Stimulated activated CD4-positive, alpha-beta T cell treated with anti-CD3 and anti-CD28 coated beads, Interleukin-15, amount 100 ng/mL, for 24 hours (primary cell): ENCODE data around the gene OLFM3.
A peak's percentile ranks its signal among the peaks of the same experiment; 100 is the strongest.

Source experiments
- DNase-seq: peaks from one replicate; pipeline ENCODE4 v3.0.0-alpha.2; 2020

OLFM3 gene

DNA sequence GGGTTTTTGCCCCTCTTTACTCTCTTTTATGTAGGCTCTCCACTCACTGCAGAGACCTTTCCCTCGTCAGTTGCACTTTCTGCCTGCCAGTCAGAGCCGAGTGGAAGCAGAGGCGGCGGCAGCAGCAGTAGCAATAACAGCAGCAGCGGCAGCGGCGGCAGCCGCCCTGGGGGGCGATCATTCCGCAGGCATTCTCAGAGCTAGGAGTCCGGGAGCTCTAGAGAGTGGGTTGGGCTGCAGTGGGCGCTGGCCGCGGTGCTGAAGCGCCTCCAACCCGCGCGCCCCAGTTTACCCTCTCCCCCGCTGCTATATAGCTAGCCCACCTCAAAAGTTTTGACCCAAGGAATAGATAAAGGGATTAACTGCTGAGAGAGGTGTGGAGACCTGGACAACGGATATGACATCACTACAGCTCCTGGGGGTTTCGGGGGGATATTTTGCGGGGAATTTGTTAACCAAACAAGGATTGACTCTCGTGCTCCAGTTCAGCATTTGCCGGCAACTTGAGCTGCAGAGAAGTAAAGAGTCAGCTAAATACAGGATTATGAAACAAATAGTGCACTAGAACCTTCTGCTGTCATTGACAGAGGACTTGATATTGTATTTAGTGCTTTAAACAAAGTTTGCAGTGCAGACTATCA is at the start of gene OLFM3:
TSS of gene OLFM3 (minus strand) at position 102 of the 641 bp plus-strand sequence.
- DNase-seq: peak; percentile 2

- no peak for DNase-seq
Measured at GRCh38 chr1:102045752-102046151, 49.0 kb upstream of the OLFM3 start.

GRCh38 chr1:102032534-102032933 is 35.8 kb upstream of the OLFM3 start:
- no peak for DNase-seq

DNA sequence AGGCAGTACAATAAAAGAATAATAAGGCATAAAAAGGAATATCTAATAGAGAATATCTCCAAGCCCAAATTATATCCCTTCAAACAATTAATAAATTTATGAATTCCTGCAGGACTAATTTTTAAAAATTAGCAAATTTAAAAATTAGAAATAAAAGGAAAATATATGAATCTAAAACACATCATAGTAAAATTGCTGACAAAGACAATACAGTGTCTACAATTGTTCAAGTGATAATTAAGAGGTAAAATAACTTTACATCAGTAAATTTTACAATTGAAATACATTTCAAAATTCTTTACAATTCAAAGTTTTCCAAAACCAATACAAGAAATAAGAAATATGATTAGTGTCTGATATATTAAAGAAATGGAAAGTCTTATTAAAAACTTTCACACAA is 22.8 kb upstream of the OLFM3 start:
- DNase-seq: no peak

DNA sequence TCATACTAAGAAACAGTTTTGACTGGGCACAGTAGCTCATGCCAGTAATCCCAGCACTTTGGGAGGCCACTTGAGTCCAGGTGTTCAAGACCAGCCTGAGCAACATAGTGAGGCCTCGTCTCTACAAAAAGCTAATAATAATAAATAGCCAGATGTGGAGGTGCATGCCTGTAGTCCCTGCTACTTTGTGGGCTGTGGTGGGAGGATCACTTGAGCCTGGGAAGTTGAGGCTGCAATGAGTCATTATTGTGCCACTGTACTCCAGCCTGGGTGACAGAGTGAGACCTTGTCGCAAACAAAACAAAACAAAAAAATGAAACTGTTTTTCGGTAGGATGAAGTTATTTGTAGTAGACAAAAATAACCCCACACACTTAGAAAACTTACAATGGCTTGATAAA is 19.0 kb upstream of the OLFM3 start:
- DNase-seq: no peak

GRCh38 chr1:102002057-102002456 is 5.3 kb upstream of the OLFM3 start:
- DNase-seq: no peak

- DNase-seq: no peak
Measured at GRCh38 chr1:101995984-101996745, 561 bp downstream of the OLFM3 start.

DNA sequence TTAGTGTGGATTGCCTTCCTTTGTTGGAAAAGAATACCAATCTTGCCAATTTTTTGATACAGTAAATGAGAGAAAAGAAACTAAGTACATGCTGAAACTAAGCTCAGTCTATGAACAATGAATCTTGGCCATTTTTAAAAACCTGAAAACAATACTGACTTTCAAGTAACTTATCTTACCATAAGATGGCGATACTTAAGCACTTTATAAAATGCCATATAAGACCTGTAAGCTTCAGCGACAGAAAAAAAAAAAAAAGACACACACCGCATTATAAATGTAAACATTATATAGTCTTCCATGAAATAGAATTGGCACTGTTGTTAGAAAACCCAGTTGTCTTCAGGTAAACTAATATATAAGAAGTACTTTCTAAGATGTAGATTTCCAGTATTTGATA is 3.0 kb downstream of the OLFM3 start:
- DNase-seq: no peak

DNA sequence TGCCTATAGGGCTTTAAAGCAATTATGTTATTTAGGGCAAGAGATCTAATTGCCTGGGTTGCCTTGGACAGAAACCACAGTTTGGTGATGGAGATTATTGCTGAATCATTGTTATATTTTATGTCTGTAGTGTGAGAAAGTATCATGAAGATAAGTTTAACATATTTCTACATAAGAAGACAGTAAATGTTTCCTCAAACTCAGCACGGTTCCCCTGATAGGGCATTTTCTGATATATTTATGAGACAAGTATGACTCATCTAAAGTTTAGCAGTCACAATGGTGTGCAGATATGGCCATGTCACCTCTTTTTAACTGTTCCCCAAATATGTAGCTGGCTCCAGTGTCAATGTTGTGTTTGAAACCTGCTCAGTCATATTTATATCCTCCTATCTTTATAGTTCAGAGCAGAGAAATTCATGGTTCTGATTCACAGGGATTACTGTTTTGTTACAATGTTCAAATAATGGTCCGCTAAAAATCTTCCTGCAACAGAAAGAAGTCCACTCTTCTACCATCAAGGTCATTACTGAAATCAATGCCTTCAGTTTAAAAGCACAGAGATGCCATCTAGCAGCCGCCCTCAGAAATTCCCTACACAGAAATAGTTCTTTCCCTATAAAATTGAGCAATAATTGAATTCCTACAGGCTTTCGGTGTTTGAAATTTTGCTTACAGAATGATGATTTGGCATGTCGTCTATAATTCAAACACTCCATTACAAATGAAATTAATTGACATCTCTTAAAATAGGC is 3.7 kb downstream of the OLFM3 start:
- DNase-seq: no peak

GRCh38 chr1:101980974-101981373 is 15.8 kb downstream of the OLFM3 start:
- no peak for DNase-seq

DNA sequence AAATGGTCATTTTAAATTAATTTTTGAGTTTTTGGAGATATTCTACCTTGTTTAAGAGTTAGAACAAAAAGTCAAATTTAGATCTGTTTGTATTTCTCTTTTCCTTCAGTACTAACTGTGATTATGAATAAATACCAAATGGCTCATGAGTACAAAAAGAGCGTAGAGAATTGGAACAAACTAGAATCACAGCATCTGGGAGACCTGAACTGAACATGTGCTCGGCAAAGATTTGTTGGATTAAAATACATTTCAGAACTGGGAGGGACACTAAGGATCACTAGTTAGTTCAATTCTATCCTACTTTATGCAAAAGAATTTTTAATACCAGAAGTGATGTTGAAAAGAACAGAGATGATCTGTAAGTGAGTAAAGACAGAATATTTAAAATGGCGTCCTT is 19.5 kb downstream of the OLFM3 start:
- no peak for DNase-seq

DNA sequence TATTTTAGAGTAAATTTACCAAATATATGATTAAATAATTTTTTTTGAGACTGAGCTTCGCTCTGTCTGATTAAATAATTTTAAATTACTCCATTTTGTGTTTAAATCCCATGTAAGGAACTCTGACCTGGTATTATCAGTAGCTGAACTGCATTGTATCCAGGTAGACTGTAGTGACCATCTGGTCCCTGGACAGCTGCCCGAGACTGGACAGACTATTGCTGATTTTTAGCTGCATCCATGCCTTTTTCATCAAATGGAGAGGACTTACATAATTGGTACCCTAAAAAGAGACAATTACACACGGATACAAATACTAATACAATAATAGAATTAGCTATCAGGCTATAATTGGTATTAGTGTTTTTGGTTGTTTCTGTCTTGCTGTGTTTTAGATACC is 20.6 kb downstream of the OLFM3 start:
- no peak for DNase-seq

- DNase-seq: no peak
Measured at GRCh38 chr1:101975371-101975770, 21.4 kb downstream of the OLFM3 start.

DNA sequence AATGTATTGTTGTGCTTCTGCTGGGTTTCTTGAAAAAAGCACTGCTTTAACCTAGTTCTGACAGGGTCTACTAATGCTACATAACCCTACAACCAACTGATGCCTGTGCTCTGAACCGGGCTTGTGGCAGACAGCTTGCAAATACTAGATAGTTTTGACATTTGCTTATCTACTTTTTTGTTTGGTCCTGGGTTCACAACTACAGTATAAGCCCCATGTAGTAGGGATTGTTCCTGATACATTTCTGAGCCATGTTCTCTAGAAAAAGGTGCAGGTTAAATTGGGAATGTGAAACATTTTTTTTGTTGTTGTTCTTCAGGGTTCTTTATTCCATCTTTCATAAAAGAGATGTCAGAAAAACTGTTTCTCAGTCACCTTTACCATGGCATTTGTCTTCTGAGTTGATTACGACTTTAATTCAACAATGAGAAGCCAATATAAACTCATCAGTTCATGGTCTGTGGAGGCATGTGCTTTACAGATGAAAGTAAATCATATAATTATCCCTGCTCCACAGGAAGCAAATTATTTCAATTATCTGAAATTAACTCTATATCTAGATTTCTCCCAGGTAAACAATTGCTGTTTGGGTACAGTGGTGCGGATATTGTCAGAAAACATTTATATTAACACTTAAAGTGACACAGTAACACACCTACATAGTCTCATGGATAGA is 22.0 kb downstream of the OLFM3 start:
- DNase-seq: no peak

DNA sequence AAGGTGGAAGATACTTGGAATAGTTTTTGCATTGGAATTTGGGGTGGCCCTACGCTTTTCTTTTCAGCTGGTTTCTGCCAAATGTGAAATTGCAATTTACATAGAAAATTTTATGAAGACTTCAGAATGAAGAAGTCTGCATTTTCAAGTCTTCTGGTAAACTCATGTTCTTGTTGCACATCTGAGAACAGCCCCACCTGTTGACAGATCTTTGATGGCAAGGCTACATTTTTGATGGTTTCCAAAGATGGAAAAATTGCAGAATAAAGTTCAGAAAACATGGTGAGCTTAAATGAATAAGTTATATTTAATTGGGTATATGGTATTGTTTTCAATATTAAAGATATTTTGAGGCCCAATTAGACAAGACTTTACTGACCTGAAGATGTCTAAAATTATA is 25.4 kb downstream of the OLFM3 start:
- no peak for DNase-seq

DNA sequence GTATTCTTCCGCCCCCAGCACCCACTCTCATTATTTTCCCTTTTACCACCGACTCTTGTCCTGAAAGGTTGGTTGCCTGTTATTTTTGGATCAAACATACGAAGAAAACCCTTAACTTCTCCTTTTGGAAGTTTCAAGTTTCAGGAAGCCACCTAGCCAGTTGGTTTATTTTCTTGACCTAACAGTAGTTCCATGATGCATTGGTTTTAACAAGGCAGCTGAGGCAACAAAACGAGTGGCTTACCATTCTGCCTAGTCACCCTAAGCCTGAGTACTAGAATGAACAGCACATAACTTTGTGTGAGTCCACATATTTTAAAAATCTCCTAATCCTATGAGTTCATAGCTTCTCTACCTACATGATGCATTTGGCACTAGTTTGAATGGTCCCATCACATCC is 28.9 kb downstream of the OLFM3 start:
- no peak for DNase-seq

DNA sequence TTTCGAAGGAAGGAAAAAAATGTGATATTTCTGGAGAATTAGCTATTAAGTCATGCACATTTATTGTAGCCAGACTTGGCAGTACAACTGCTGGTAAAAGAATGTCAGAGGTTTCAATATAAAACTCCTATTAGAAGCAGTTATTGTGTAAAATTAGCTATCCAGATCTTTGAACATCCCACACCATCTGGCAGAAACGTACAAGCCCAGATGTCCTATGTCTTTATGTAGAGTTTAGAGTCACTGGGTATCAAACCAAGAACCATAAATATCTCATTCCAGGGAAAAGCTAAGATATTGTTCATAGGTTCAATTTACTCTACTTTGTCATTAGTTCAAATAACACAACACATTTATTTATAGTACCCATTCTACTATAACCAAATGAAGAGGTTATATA is 31.4 kb downstream of the OLFM3 start:
- DNase-seq: no peak

DNA sequence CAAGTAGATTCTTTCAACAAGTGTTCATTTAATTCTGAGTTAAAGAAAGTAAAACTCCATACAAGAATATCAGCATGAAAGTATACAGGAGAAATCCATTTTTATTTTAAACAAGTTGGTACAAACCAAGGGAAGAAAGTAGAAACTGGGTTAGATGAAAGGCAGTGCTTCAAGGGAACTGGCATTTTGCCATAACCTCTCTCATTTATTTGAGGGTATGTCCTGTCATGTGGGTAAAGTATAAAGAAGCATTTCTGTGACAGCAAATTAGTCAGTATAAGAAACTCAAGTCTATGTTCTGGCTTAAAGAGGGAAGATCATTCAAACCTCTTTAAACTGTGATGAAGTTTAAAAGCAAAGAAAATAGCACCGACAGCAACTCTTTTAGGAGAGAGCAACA is 32.0 kb downstream of the OLFM3 start:
- no peak for DNase-seq

DNA sequence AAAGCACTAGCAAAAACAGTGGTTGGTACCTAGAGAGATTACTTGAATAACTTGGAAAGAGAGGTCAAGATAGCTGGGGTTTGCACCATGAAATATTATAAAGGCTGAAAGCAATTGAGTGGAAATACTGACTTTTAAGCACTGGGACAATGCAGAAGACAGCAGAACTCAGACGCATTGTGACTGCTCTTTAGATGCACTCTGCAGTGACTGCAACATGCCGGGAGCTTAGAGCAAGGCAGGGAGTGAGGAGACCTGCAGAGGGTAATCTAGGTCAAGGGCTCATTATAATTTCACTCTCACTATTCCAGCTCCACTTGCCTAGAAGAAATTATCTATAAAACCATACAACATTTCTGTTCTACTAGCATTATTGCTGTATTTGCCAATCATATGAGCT is 36.6 kb downstream of the OLFM3 start:
- DNase-seq: no peak

DNA sequence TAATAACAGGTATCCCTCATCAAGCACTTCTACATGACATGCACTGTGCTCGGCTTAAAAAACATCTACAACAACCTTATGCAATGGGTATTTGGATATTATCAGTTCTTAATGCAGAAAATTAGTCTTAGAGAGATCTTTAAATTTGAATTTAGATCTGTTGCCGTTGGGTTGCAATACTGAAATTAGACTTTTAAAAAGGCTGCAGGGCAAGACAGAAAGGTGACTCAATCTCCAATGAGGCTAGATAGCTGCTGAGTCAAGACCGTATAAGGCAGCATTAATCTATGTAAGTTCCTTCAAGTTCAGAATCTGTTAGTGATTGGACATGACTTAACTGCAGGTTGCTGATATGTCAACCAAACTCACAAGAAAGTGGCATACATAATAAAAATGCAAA is 37.3 kb downstream of the OLFM3 start:
- DNase-seq: no peak

- no peak for DNase-seq
Measured at GRCh38 chr1:101957771-101958170, 39.0 kb downstream of the OLFM3 start.

GRCh38 chr1:101953623-101954022 is 43.1 kb downstream of the OLFM3 start:
- DNase-seq: no peak

- no peak for DNase-seq
Measured at GRCh38 chr1:101945884-101946283, 50.8 kb downstream of the OLFM3 start.

- DNase-seq: no peak
Measured at GRCh38 chr1:101943237-101943636, 53.5 kb downstream of the OLFM3 start.
